Panc1 (cell line): Measurements from ENCODE around the gene PHC2. TPM values are rescaled to one million over a fixed set of nuclear protein-coding genes. Genes with fewer than 3 reads are reported as not detected.

Experiments used
- ATAC-seq: fragments of 200-7000 bp; cut with Tn5 transposase; 2 replicates; pipeline ENCODE4 v1.9.1; 2020; ENCODE audit warnings: mild to moderate bottlenecking, moderate library complexity
- BruUV-seq: library from RNA; stranded (reverse); fragments of 400-500 nt; replicated peaks from 2 replicates; lab custom pipeline; 2021; lab: Mats Ljungman, UMichigan
- CTCF ChIA-PET: fragments of 300-600 bp; sonication (Branson Sonifier 250); formaldehyde crosslinking; loops from one replicate; lab custom pipeline; 2022; ENCODE audit warnings: antibody characterized with exemption; lab: Charles Lee
- POLR2A ChIA-PET: fragments of 300-600 bp; sonication (Branson Sonifier 250); formaldehyde crosslinking; loops from one replicate; lab custom pipeline; 2022; ENCODE audit warnings: antibody characterized with exemption; lab: Charles Lee
- DNase-seq: peaks from one replicate; pipeline ENCODE4 v3.0.0-alpha.2; 2010; ENCODE audit warnings: low read depth, low spot score
- H3K27ac ChIP-seq: 2 replicates; pipeline ENCODE4 v1.5.1; 2011; ENCODE audit warnings: mild to moderate bottlenecking, low read length, inconsistent platforms
- H3K27me3 ChIP-seq: fragments of 200-500 bp; sonication (Bioruptor generic); 2 replicates; pipeline ENCODE4 v1.6.0; 2014; ENCODE audit warnings: low read length, inconsistent platforms; ENCODE audit not compliant: control insufficient read depth, insufficient read depth
- H3K36me3 ChIP-seq: fragments of 200-500 bp; sonication (Bioruptor generic); 2 replicates; pipeline ENCODE4 v1.5.1; 2014; ENCODE audit warnings: inconsistent platforms, mild to moderate bottlenecking, low read length, moderate library complexity; ENCODE audit not compliant: control insufficient read depth, insufficient read depth
- H3K4me1 ChIP-seq: 2 replicates; pipeline ENCODE4 v1.5.1; 2011; ENCODE audit warnings: inconsistent platforms, mild to moderate bottlenecking, low read length, moderate library complexity; ENCODE audit not compliant: control insufficient read depth, insufficient read depth
- H3K4me3 ChIP-seq, 2 experiments: 2 replicates each; pipeline ENCODE4 v1.5.1; 2011 to 2012; ENCODE audit warnings: low read depth in 2 of 2, low read length in 2 of 2, mild to moderate bottlenecking in 2 of 2, inconsistent platforms in 1 of 2, moderate library complexity in 1 of 2
- H3K9me3 ChIP-seq: fragments of 200-500 bp; sonication (Bioruptor generic); 2 replicates; pipeline ENCODE4 v1.5.1; 2014; ENCODE audit warnings: low read depth, mild to moderate bottlenecking, inconsistent platforms, low read length, moderate library complexity; ENCODE audit not compliant: control insufficient read depth, insufficient read depth
- POLR2AphosphoS5 ChIP-seq: IDR thresholded peaks from 2 replicates; pipeline ENCODE4 v1.6.1; 2012; ENCODE audit warnings: mild to moderate bottlenecking, low read depth, low read length, moderate library complexity
- REST ChIP-seq, 2 experiments: IDR thresholded peaks; 2 replicates each; pipeline ENCODE4 v1.6.1; 2011 to 2012; ENCODE audit warnings: low read depth in 2 of 2, control low read depth in 1 of 2, low read length in 1 of 2, mild to moderate bottlenecking in 1 of 2, moderate library complexity in 1 of 2; ENCODE audit not compliant: insufficient read depth in 1 of 2
- SIN3A ChIP-seq: IDR thresholded peaks from 2 replicates; pipeline ENCODE4 v1.6.1; 2012; ENCODE audit warnings: low read depth, mild to moderate bottlenecking, low read length, moderate library complexity, borderline replicate concordance; ENCODE audit not compliant: insufficient read depth
- TCF7L2 ChIP-seq: IDR thresholded peaks from 2 replicates; pipeline ENCODE4 v1.6.1; 2011; ENCODE audit warnings: mild to moderate bottlenecking, low read depth, low read length, inconsistent platforms
- in situ Hi-C: cut with HindIII; loops from 2 replicates; pipeline ENCODE4 v1.10.0; 2016; ENCODE audit warnings: low sequenced_read_pairs, low pct_unique_long_range_greater_than_20kb
- intact Hi-C: fragments of 100-400 bp; cut with micrococcal nuclease; formaldehyde crosslinking; loops from one replicate; pipeline ENCODE4 v1.10.0; 2022; ENCODE audit not compliant: unreplicated experiment
- total RNA-seq: library from RNA; stranded (reverse); gene quantifications from one replicate; pipeline ENCODE4 v1.2.1, GENCODE V29; 2021; ENCODE audit not compliant: unreplicated experiment
- TF ChIP-seq, protein P1 (sequence below): fragments of 450-650 bp; IDR thresholded peaks from 2 replicates; pipeline ENCODE4 v1.5.1; 2017; ENCODE audit warnings: mild to moderate bottlenecking

Gene PHC2
- total RNA-seq, 1 experiment from 2014 or later = 122 TPM

- no peaks in the 10 kb centered on the region for H3K9me3 ChIP-seq
- TF ChIP-seq REST (IDR thresholded peaks at IDR 0.05; ENCODE audit: insufficient read depth in 1 of 2, low read depth in 2 of 2, low read length in 1 of 2) (no peak), SIN3A (no peak), TCF7L2 (no peak), POLR2AphosphoS5 (no peak)
- TF ChIP-seq, protein P1, sequence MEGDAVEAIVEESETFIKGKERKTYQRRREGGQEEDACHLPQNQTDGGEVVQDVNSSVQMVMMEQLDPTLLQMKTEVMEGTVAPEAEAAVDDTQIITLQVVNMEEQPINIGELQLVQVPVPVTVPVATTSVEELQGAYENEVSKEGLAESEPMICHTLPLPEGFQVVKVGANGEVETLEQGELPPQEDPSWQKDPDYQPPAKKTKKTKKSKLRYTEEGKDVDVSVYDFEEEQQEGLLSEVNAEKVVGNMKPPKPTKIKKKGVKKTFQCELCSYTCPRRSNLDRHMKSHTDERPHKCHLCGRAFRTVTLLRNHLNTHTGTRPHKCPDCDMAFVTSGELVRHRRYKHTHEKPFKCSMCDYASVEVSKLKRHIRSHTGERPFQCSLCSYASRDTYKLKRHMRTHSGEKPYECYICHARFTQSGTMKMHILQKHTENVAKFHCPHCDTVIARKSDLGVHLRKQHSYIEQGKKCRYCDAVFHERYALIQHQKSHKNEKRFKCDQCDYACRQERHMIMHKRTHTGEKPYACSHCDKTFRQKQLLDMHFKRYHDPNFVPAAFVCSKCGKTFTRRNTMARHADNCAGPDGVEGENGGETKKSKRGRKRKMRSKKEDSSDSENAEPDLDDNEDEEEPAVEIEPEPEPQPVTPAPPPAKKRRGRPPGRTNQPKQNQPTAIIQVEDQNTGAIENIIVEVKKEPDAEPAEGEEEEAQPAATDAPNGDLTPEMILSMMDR = no peak
- no TSS peak for BruUV-seq
- H3K4me3 ChIP-seq = no peak overlapping the region
- in situ Hi-C loops (no loop called here), intact Hi-C loops (loop anchor here (2.0 to 10.0 kb wide), 2 partner anchors 148 to 272 kb away; no protein-coding TSS in a partner anchor)
- DNase-seq = no peak
- H3K27ac ChIP-seq = 0 out of 2 replicates have a peak overlapping the region, but pooled peaks have one; percentile 34
- CTCF ChIA-PET = interaction anchor here (0.6 to 4.2 kb wide), 5 partner anchors 10 to 104 kb away, joined by 3 to 20 read pairs (median 4); no protein-coding TSS in a partner anchor
- no peaks in the 10 kb centered on the region for H3K27me3 ChIP-seq
- no peaks in the 10 kb centered on the region for H3K36me3 ChIP-seq
- POLR2A ChIA-PET = no interaction called here
- ATAC-seq = peak; percentile 4; the same call in 1 of the 2 replicates
- peaks cover 12% of the 10 kb centered on the region for H3K4me1 ChIP-seq
Measured at GRCh38 chr1:33366762-33367484, 64.0 kb downstream of the PHC2 start.

DNA sequence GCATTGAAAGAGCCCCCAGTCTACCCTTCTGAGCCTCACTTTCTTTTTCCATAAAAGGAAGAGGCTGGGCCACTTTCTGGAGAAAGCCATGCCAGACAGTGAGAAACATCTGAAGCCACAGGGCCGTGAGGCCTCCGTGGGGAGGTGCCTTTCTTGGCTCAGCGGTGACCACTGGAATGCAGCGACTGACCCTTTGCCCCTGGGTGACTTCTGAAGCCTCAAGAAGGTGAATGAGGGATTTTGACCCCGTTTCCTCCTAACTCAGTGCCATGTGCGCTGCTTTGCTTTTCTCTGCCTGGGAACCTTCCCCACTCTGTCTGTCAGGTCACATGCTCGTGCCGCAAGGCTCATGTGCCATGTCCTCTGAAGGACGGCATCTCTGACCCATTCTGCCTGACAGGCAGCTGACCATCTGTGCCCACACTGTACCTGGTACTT lies 65.3 kb downstream of the PHC2 start:
- in situ Hi-C loops (no loop called here), intact Hi-C loops (loop anchor here (10.0 kb wide), 1 partner anchor 271 kb away; no protein-coding TSS in a partner anchor)
- ATAC-seq = no peak
- no peaks in the 10 kb centered on the region for H3K9me3 ChIP-seq
- BruUV-seq = no TSS peak
- H3K27me3 ChIP-seq = no peaks in the 10 kb centered on the region
- H3K4me1 ChIP-seq = peaks cover 12% of the 10 kb centered on the region
- no peaks in the 10 kb centered on the region for H3K36me3 ChIP-seq
- POLR2A ChIA-PET = no interaction called here
- CTCF ChIA-PET = interaction anchor here (1.3 to 4.2 kb wide), 2 partner anchors 8 to 70 kb away, joined by 4 to 20 read pairs; no protein-coding TSS in a partner anchor
- DNase-seq = no peak
- TF ChIP-seq SIN3A (no peak), TCF7L2 (no peak), POLR2AphosphoS5 (no peak), REST (IDR thresholded peaks at IDR 0.05; ENCODE audit: insufficient read depth in 1 of 2, low read depth in 2 of 2, low read length in 1 of 2) (no peak)
- TF ChIP-seq, protein P1 = no peak
- no peak overlapping the region for H3K4me3 ChIP-seq
- no peak overlapping the region for H3K27ac ChIP-seq
